ENCODE results near the gene ITGB5.

- TF ChIP-seq CTCF (IDR thresholded peaks at IDR 0.05) (no peak), POLR2A (IDR thresholded peaks at IDR 0.05) (peak in 1 of 2 donors; percentile 60), EP300 (IDR thresholded peaks at IDR 0.05) (no peak)
These were observed 156.8 kb downstream of the ITGB5 start, which contains the start of gene UMPS for GRCh38 chr3:124730129-124730940.

Measured in suprapubic skin (tissue), 3 donors.